ENCODE results near the gene CORO7. TPM values are rescaled to one million over a fixed set of nuclear protein-coding genes. Genes with fewer than 3 reads are reported as not detected.

Gene CORO7
- total and polyA plus RNA-seq, 9 of the 15 experiments (the other 6 are each of a cell fraction or from before 2014, with no cell fraction given): 0.45 to 77.2 (median 18.7) TPM

- TF ChIP-seq RERE (CRISPR knock-in tag; IDR thresholded peaks at IDR 0.05; ENCODE audit: borderline replicate concordance) (no peak), NR2C2 (CRISPR knock-in tag; IDR thresholded peaks at IDR 0.05) (no peak), NR2C2 (tag; IDR thresholded peaks at IDR 0.05) (no peak), NFXL1 (CRISPR knock-in tag; IDR thresholded peaks at IDR 0.05) (no peak), PRDM10 (IDR thresholded peaks at IDR 0.05; ENCODE audit: partially characterized antibody) (peak; percentile 99), MBD2 (IDR thresholded peaks at IDR 0.05; ENCODE audit: borderline replicate concordance, low read depth) (peak; percentile 87), ETV5 (CRISPR knock-in tag; IDR thresholded peaks at IDR 0.05; ENCODE audit: low read depth) (no peak), CGGBP1 (CRISPR knock-in tag; IDR thresholded peaks at IDR 0.05) (no peak), NR2F6 (CRISPR knock-in tag; IDR thresholded peaks at IDR 0.05) (no peak), GABPB2 (CRISPR knock-in tag; conservative IDR thresholded peaks at IDR 0.05) (no peak), MAFG (tag; conservative IDR thresholded peaks at IDR 0.05) (no peak), POLR3A (IDR thresholded peaks at IDR 0.05; ENCODE audit: borderline replicate concordance, extremely low read depth, insufficient read depth, insufficient read length) (no peak), PTRF (tag; IDR thresholded peaks at IDR 0.05) (no peak), MAFF (IDR thresholded peaks at IDR 0.05; ENCODE audit: low read length) (0 out of 2 replicates have a peak, but pooled peaks have one; percentile 12), HDAC3 (IDR thresholded peaks at IDR 0.05; ENCODE audit: borderline replicate concordance, partially characterized antibody) (no peak), TCF3 (CRISPR knock-in tag; IDR thresholded peaks at IDR 0.05) (no peak), ZNF778 (CRISPR knock-in tag; IDR thresholded peaks at IDR 0.05) (no peak)
- TF ChIP-seq, protein P1, sequence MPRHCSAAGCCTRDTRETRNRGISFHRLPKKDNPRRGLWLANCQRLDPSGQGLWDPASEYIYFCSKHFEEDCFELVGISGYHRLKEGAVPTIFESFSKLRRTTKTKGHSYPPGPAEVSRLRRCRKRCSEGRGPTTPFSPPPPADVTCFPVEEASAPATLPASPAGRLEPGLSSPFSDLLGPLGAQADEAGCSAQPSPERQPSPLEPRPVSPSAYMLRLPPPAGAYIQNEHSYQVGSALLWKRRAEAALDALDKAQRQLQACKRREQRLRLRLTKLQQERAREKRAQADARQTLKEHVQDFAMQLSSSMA (CRISPR knock-in tag; IDR thresholded peaks at IDR 0.05): no peak
Measured at GRCh38 chr16:4461250-4462085, 45.1 kb upstream of the CORO7 start (continued).

All from K562 (cell line).